ENCODE data around the gene ZNF280B.

- TF ChIP-seq CTCF (IDR thresholded peaks at IDR 0.05) (no peak), POLR2A (IDR thresholded peaks at IDR 0.05) (no peak)
These were observed 10.3 kb downstream of the ZNF280B start for GRCh38 chr22:22498267-22498666.
